GM23248 (cell line): ENCODE measurements around the gene CES4A.

Source experiments
- EZH2 ChIP-seq: fragments of 200-600 bp; sonication (generic); IDR thresholded peaks from 2 replicates; pipeline ENCODE4 v1.6.1; 2018; ENCODE audit warnings: antibody characterized with exemption, mild to moderate bottlenecking; ENCODE audit not compliant: insufficient read depth, poor library complexity, severe bottlenecking
- EZH2phosphoT487 ChIP-seq: fragments of 200-600 bp; sonication (generic); IDR thresholded peaks from 2 replicates; pipeline ENCODE4 v1.6.1; 2018; ENCODE audit warnings: antibody characterized with exemption, moderate library complexity, mild to moderate bottlenecking, low read depth; ENCODE audit not compliant: insufficient read depth

GRCh38 chr16:67029254-67030096, 41.1 kb downstream of the CES4A start:
- no peak for TF ChIP-seq EZH2
- no peak for TF ChIP-seq EZH2phosphoT487
